NT2/D1 (cell line): Measurements from ENCODE around the gene NACC2.
"Not testable (repeated sequence)": the region's sequence is repeated elsewhere in the genome, so short reads cannot be mapped to it uniquely, and the experiment has no call there.

ENCODE experiments used
- DNase-seq: peaks from one replicate; pipeline ENCODE4 v3.0.0-alpha.2; 2011; ENCODE audit warnings: low read depth, low spot score
- H3K27me3 ChIP-seq: 2 replicates; pipeline ENCODE4 v1.6.0; 2011; ENCODE audit warnings: mild to moderate bottlenecking; ENCODE audit not compliant: insufficient read length, insufficient read depth
- H3K36me3 ChIP-seq: 2 replicates; pipeline ENCODE4 v1.6.1; 2011; ENCODE audit warnings: mild to moderate bottlenecking, low read length, mixed read lengths; ENCODE audit not compliant: insufficient read depth, insufficient read length
- H3K4me1 ChIP-seq: 2 replicates; pipeline ENCODE4 v1.5.1; 2011; ENCODE audit not compliant: insufficient read depth, insufficient read length
- H3K4me3 ChIP-seq: 2 replicates; pipeline ENCODE4 v1.5.1; 2011; ENCODE audit warnings: low read depth; ENCODE audit not compliant: insufficient read length
- H3K9ac ChIP-seq: 2 replicates; pipeline ENCODE4 v1.6.0; 2011; ENCODE audit warnings: low read depth; ENCODE audit not compliant: insufficient read length
- H3K9me3 ChIP-seq: 2 replicates; pipeline ENCODE4 v1.5.1; 2011; ENCODE audit warnings: mild to moderate bottlenecking, low read length; ENCODE audit not compliant: insufficient read depth
- SUZ12 ChIP-seq: IDR thresholded peaks from 2 replicates; pipeline ENCODE4 v1.6.1; 2011; ENCODE audit not compliant: insufficient read length, insufficient read depth; ENCODE audit errors: extremely low read depth
- YY1 ChIP-seq: IDR thresholded peaks from 2 replicates; pipeline ENCODE4 v1.6.1; 2011; ENCODE audit not compliant: insufficient read length, insufficient read depth
- ZNF274 ChIP-seq: IDR thresholded peaks from 2 replicates; pipeline ENCODE4 v1.6.1; 2011; ENCODE audit warnings: mild to moderate bottlenecking, low read depth, low read length

Gene NACC2

DNA sequence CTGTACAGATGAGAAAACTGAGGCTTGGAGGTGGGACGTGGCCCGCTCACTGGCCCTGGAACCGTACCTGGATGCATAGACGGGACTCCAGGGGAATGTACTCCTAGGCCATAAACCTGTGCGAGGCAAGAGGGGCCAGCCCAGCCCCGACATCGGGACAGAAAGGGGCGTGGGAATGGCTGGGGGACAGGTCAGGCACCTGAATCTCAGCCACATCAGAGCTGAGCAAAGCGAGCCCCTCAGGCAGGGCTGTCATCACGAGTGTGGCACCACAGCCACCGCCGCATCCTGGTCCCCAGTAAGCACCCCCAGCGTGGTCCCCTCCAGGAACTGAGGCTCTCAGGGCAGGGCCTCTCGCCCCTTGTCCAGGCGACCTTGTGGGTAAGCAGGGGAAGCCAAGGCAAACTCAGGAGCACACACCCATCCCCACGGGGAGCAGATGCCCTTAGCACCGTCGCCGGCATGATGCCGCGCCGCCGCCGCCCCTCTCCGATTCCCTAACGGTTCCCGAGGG, 16.5 kb downstream of the NACC2 start:
- DNase-seq: no peak
- Histone ChIP-seq H3K36me3 (peaks cover 25% of the 10 kb centered on the region), H3K4me1 (peaks cover 13% of the 10 kb centered on the region), H3K9ac (no peak overlapping the region), H3K9me3 (no peaks in the 10 kb centered on the region), H3K27me3 (no peaks in the 10 kb centered on the region), H3K4me3 (no peak overlapping the region)
- TF ChIP-seq SUZ12: no peak
- TF ChIP-seq YY1: no peak
- TF ChIP-seq ZNF274: no peak

- TF ChIP-seq ZNF274: no peak
- no peak for TF ChIP-seq SUZ12
- TF ChIP-seq YY1: no peak
- Histone ChIP-seq H3K27me3 (no peaks in the 10 kb centered on the region), H3K9ac (no peak overlapping the region), H3K9me3 (no peaks in the 10 kb centered on the region), H3K36me3 (peaks cover 20% of the 10 kb centered on the region), H3K4me3 (no peak overlapping the region), H3K4me1 (peaks cover 13% of the 10 kb centered on the region)
- no peak for DNase-seq
Observed at GRCh38 chr9:136078024-136078423, 17.1 kb downstream of the NACC2 start.

- Histone ChIP-seq H3K36me3 (peaks cover 17% of the 10 kb centered on the region), H3K4me3 (no peak overlapping the region), H3K9me3 (no peaks in the 10 kb centered on the region), H3K27me3 (no peaks in the 10 kb centered on the region), H3K4me1 (peaks cover 13% of the 10 kb centered on the region), H3K9ac (no peak overlapping the region)
- TF ChIP-seq SUZ12 (no peak), YY1 (no peak), ZNF274 (no peak)
- DNase-seq: no peak
Observed at GRCh38 chr9:136077491-136077890, 17.6 kb downstream of the NACC2 start.

GRCh38 chr9:136075881-136076678, 19.0 kb downstream of the NACC2 start:
- no peaks in the 10 kb centered on the region for H3K9me3 ChIP-seq
- no peak for DNase-seq
- H3K9ac ChIP-seq: no peak overlapping the region

GRCh38 chr9:136075134-136075841, 19.8 kb downstream of the NACC2 start:
- TF ChIP-seq ZNF274 (no peak), SUZ12 (no peak), YY1 (no peak)
- Histone ChIP-seq H3K36me3 (peaks cover 17% of the 10 kb centered on the region), H3K4me3 (no peak overlapping the region), H3K9ac (no peak overlapping the region), H3K27me3 (no peaks in the 10 kb centered on the region), H3K9me3 (no peaks in the 10 kb centered on the region), H3K4me1 (peaks cover 13% of the 10 kb centered on the region)
- DNase-seq: no peak

More at GRCh38 chr9:136075881-136076678, 19.0 kb downstream of the NACC2 start:
- Histone ChIP-seq H3K4me3 (no peak overlapping the region), H3K27me3 (no peaks in the 10 kb centered on the region), H3K4me1 (peaks cover 13% of the 10 kb centered on the region), H3K36me3 (peaks cover 17% of the 10 kb centered on the region)
- TF ChIP-seq SUZ12 (no peak), ZNF274 (no peak), YY1 (no peak)

GRCh38 chr9:136074706-136075105, 20.4 kb downstream of the NACC2 start:
- Histone ChIP-seq H3K9me3 (no peaks in the 10 kb centered on the region), H3K27me3 (no peaks in the 10 kb centered on the region), H3K9ac (no peak overlapping the region), H3K4me3 (no peak overlapping the region), H3K36me3 (peaks cover 17% of the 10 kb centered on the region), H3K4me1 (peaks cover 11% of the 10 kb centered on the region)
- no peak for DNase-seq
- TF ChIP-seq ZNF274 (no peak), SUZ12 (no peak), YY1 (no peak)

DNA sequence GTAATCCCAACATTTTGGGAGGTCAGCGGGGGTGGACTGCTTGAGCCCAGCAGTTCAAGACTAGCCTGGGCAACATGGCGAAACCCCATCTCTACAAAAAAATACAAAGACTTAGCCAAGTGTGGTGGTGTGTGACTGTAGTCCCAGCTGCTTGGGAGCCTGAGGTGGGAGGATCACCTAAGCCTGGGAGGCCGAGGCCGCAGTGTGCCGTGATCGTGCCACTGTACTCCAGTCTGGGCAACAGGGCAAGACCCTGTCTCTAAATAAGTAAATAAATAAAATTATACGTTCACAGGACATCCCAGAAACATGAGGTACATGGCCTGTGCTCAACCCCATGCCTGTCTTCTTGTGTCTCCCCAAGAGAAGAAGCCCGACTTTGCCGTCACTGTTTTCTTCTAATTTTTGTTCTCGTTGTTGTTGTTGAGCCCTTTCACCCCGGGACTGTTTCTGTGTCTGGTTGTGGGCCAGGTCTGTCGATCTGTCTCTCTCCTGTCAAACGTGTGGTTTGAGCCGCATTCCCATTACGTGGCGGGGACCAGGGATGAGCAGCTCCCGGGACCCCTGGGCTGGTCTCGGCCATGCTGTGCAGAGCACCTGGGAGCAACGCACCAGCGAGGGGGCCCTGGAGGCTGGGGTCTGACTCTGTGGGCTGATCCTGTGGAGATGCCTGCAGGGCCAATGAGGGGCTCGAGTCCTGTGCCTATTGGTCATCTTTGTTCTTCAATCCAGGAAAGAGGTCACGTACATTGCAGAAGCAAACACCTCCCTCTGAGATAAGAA, 32.2 kb downstream of the NACC2 start:
- Histone ChIP-seq H3K9ac (no peak overlapping the region), H3K36me3 (peaks cover 23% of the 10 kb centered on the region), H3K9me3 (no peaks in the 10 kb centered on the region), H3K27me3 (no peaks in the 10 kb centered on the region), H3K4me1 (peaks cover 19% of the 10 kb centered on the region), H3K4me3 (no peak overlapping the region)
- no peak for DNase-seq
- TF ChIP-seq SUZ12 (no peak), ZNF274 (no peak), YY1 (no peak)

GRCh38 chr9:136061916-136062315, 33.2 kb downstream of the NACC2 start:
- H3K9ac ChIP-seq, H3K4me3 ChIP-seq, H3K9me3 ChIP-seq, H3K27me3 ChIP-seq, DNase-seq: not testable (repeated sequence)
- Histone ChIP-seq H3K4me1 (peaks cover 28% of the 10 kb centered on the region), H3K36me3 (peaks cover 23% of the 10 kb centered on the region)
